Astrocyte (in vitro differentiated cells and primary cell): ENCODE measurements around the gene PLEKHA5. TPM values are rescaled to one million over a fixed set of nuclear protein-coding genes. Genes with fewer than 3 reads are reported as not detected.
"Not testable (repeated sequence)": the region's sequence is repeated elsewhere in the genome, so short reads cannot be mapped to it uniquely, and the experiment has no call there.

Experiments used
- DNase-seq: peaks from one replicate; pipeline ENCODE4 v3.0.0-alpha.2; 2010; ENCODE audit warnings: low read depth
- FAIRE-seq: peaks from 2 replicates; lab custom pipeline; 2011; peaks lifted over from hg19 to GRCh38; lab: Jason Lieb, UNC
- H2AFZ ChIP-seq: 2 replicates; pipeline ENCODE4 v1.6.0; 2012; ENCODE audit warnings: low read depth, low read length, inconsistent platforms
- H3K27ac ChIP-seq: 2 replicates; pipeline ENCODE4 v1.5.1; 2011; ENCODE audit warnings: low read depth, low read length, inconsistent platforms
- H3K27me3 ChIP-seq: 2 replicates; pipeline ENCODE4 v1.6.0; 2011; ENCODE audit warnings: low read length, inconsistent platforms; ENCODE audit not compliant: insufficient read depth
- H3K36me3 ChIP-seq: 2 replicates; pipeline ENCODE4 v1.5.1; 2011; ENCODE audit warnings: low read length, inconsistent platforms; ENCODE audit not compliant: insufficient read depth
- H3K4me1 ChIP-seq: 2 replicates; pipeline ENCODE4 v1.5.1; 2011; ENCODE audit warnings: low read length, inconsistent platforms; ENCODE audit not compliant: insufficient read depth
- H3K4me2 ChIP-seq: 2 replicates; pipeline ENCODE4 v1.6.0; 2012; ENCODE audit warnings: low read length, inconsistent platforms
- H3K4me3 ChIP-seq: 2 replicates; pipeline ENCODE4 v1.5.1; 2011; ENCODE audit warnings: low read depth, mild to moderate bottlenecking, low read length, inconsistent platforms; ENCODE audit not compliant: insufficient read depth
- H3K79me2 ChIP-seq: 2 replicates; pipeline ENCODE4 v1.6.0; 2012; ENCODE audit warnings: mild to moderate bottlenecking, low read length, inconsistent platforms; ENCODE audit not compliant: insufficient read depth
- H3K9ac ChIP-seq: 2 replicates; pipeline ENCODE4 v1.6.0; 2012; ENCODE audit warnings: mild to moderate bottlenecking, low read length, inconsistent platforms
- H3K9me3 ChIP-seq: 2 replicates; pipeline ENCODE4 v1.5.1; 2012; ENCODE audit warnings: low read depth, mild to moderate bottlenecking, low read length, inconsistent platforms; ENCODE audit not compliant: insufficient read depth
- H4K20me1 ChIP-seq: 2 replicates; pipeline ENCODE4 v1.6.0; 2012; ENCODE audit warnings: low read length, inconsistent platforms; ENCODE audit not compliant: insufficient read depth
- H3K27ac Mint-ChIP-seq: one replicate; pipeline ENCODE4 v1.8.0; 2021; ENCODE audit warnings: mild to moderate bottlenecking, mixed read lengths; ENCODE audit not compliant: unreplicated experiment
- H3K27me3 Mint-ChIP-seq: one replicate; pipeline ENCODE4 v1.8.0; 2021; ENCODE audit warnings: low read depth, mixed read lengths; ENCODE audit not compliant: unreplicated experiment
- H3K36me3 Mint-ChIP-seq: one replicate; pipeline ENCODE4 v1.8.0; 2021; ENCODE audit warnings: low read depth, mixed read lengths; ENCODE audit not compliant: unreplicated experiment
- H3K4me1 Mint-ChIP-seq: one replicate; pipeline ENCODE4 v1.8.0; 2021; ENCODE audit warnings: low read depth, mixed read lengths; ENCODE audit not compliant: unreplicated experiment
- H3K4me3 Mint-ChIP-seq: one replicate; pipeline ENCODE4 v1.8.0; 2021; ENCODE audit warnings: mild to moderate bottlenecking, moderate library complexity, mixed read lengths; ENCODE audit not compliant: unreplicated experiment
- H3K9me3 Mint-ChIP-seq: one replicate; pipeline ENCODE4 v1.8.0; 2021; ENCODE audit warnings: mild to moderate bottlenecking, mixed read lengths; ENCODE audit not compliant: unreplicated experiment
- EZH2 ChIP-seq: IDR thresholded peaks from 2 replicates; pipeline ENCODE4 v1.6.1; 2012; ENCODE audit warnings: mild to moderate bottlenecking, low read length, inconsistent platforms; ENCODE audit not compliant: insufficient read depth
- total RNA-seq: library from RNA; stranded (reverse); gene quantifications from 2 replicates; pipeline ENCODE4 v1.2.1, GENCODE V29; 2021
- TF ChIP-seq, protein P1 (sequence below): IDR thresholded peaks from 2 replicates; pipeline ENCODE4 v1.5.1; 2011; ENCODE audit warnings: low read depth, mild to moderate bottlenecking, inconsistent platforms, low read length, moderate library complexity; ENCODE audit not compliant: insufficient read depth

The PLEKHA5 gene
- total RNA-seq, 1 donor from 2014 or later, result 38.9 TPM

DNA sequence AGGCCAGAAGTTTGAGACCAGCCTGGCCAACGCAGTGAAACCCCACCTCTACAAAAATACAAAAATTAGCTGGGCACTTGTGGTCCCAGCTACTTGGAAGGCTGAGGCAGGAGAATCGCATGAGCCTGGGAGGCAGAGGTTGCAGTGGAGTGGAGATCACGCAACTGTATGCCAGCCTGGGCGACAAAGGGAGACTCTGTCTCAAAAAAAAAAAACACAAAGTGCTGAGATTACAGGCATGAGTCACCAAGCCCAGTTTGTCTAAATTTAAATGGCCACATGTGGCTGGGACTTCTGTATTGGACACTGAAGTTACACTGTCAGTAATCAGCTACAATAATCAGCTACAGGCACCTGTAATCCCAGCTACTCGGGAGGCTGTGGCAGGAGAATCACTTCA is 208.9 kb downstream of the PLEKHA5 start:
- Mint-ChIP-seq H3K36me3 (peaks cover 2% of the 10 kb centered on the region), H3K27me3 (no peaks in the 10 kb centered on the region), H3K9me3 (no peaks in the 10 kb centered on the region), H3K4me3 (no peak overlapping the region), H3K4me1 (no peaks in the 10 kb centered on the region), H3K27ac (no peak overlapping the region)
- TF ChIP-seq, protein P1, sequence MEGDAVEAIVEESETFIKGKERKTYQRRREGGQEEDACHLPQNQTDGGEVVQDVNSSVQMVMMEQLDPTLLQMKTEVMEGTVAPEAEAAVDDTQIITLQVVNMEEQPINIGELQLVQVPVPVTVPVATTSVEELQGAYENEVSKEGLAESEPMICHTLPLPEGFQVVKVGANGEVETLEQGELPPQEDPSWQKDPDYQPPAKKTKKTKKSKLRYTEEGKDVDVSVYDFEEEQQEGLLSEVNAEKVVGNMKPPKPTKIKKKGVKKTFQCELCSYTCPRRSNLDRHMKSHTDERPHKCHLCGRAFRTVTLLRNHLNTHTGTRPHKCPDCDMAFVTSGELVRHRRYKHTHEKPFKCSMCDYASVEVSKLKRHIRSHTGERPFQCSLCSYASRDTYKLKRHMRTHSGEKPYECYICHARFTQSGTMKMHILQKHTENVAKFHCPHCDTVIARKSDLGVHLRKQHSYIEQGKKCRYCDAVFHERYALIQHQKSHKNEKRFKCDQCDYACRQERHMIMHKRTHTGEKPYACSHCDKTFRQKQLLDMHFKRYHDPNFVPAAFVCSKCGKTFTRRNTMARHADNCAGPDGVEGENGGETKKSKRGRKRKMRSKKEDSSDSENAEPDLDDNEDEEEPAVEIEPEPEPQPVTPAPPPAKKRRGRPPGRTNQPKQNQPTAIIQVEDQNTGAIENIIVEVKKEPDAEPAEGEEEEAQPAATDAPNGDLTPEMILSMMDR, result no peak
- no peak for TF ChIP-seq EZH2
- Histone ChIP-seq H3K9me3 (no peaks in the 10 kb centered on the region), H3K4me3 (no peak overlapping the region), H3K9ac (no peak overlapping the region), H4K20me1 (no peaks in the 10 kb centered on the region), H3K27ac (no peak overlapping the region), H3K4me2 (no peak overlapping the region), H3K79me2 (no peaks in the 10 kb centered on the region), H3K4me1 (no peaks in the 10 kb centered on the region), H3K27me3 (no peaks in the 10 kb centered on the region), H3K36me3 (peaks cover 6% of the 10 kb centered on the region), H2AFZ (no peak overlapping the region)
- no peak for FAIRE-seq
- DNase-seq, result peak; percentile 4

DNA sequence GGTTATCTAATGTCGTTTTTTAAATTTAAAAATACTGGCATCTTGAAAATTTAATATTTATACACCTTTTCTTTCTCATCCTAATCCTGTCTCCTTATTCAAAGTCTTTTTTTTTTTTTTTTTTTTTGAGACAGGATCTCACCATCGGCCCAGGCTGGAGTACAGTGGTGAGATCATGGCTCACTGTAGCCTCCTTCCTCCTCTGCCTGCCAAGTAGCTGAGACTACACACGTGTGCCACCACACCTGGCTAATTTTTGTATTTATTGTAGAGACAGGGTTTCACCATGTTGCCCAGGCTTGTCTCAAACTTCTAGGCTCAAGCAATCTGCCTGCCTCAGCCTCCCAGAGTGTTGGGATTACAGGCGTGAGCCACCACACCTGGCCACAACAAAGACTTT is 221.3 kb downstream of the PLEKHA5 start:
- not testable (repeated sequence) for H3K9me3 ChIP-seq, H3K27me3 Mint-ChIP-seq, H3K79me2 ChIP-seq, H3K27ac Mint-ChIP-seq, H3K36me3 ChIP-seq, H3K9me3 Mint-ChIP-seq, H3K4me3 Mint-ChIP-seq, H3K27me3 ChIP-seq, DNase-seq, FAIRE-seq, H3K9ac ChIP-seq, H3K4me1 ChIP-seq, H3K4me2 ChIP-seq, H3K4me3 ChIP-seq, H3K4me1 Mint-ChIP-seq, H3K27ac ChIP-seq, H2AFZ ChIP-seq, H4K20me1 ChIP-seq
- H3K36me3 Mint-ChIP-seq, result peaks cover 21% of the 10 kb centered on the region

DNA sequence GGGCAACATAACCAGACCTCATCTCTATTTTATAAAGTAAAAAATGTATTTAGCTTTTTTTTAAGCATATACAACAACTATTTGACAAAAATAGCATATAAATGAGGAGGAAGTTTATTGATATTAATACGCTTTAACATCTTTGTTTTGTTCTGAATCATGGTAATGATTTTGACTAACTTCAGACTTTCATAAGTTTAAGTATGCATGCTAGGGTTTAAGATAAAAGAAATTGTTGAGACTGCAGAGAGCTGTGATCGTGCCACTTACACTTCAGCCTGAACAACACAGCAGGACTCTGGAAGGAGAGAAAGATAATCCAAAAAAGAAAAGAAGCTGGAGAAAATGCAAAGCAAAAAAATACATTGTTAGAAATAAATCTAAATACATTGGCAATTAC is 221.8 kb downstream of the PLEKHA5 start:
- no peak overlapping the region for H3K27ac ChIP-seq
- DNase-seq (no peak), FAIRE-seq (no peak)
- H3K9me3 Mint-ChIP-seq, result no peaks in the 10 kb centered on the region
- no peak overlapping the region for H3K27ac Mint-ChIP-seq
- no peaks in the 10 kb centered on the region for H3K9me3 ChIP-seq
- H3K4me3 Mint-ChIP-seq, result no peak overlapping the region
- H4K20me1 ChIP-seq, result no peaks in the 10 kb centered on the region
- H3K9ac ChIP-seq, result no peak overlapping the region
- H3K79me2 ChIP-seq, result no peaks in the 10 kb centered on the region
- no peak for TF ChIP-seq EZH2
- TF ChIP-seq, protein P1, result no peak
- H3K4me1 ChIP-seq, result no peaks in the 10 kb centered on the region
- H3K27me3 Mint-ChIP-seq, result no peaks in the 10 kb centered on the region
- H3K4me3 ChIP-seq, result no peak overlapping the region
- H3K36me3 ChIP-seq, result peaks cover 7% of the 10 kb centered on the region
- H3K36me3 Mint-ChIP-seq, result peaks cover 21% of the 10 kb centered on the region
- H2AFZ ChIP-seq, result no peak overlapping the region
- H3K4me2 ChIP-seq, result no peak overlapping the region
- H3K27me3 ChIP-seq, result no peaks in the 10 kb centered on the region
- H3K4me1 Mint-ChIP-seq, result no peaks in the 10 kb centered on the region
